Measurements from ENCODE around the gene DISC1. TPM values are rescaled to one million over a fixed set of nuclear protein-coding genes. Genes with fewer than 3 reads are reported as not detected.

DISC1 gene
- total and polyA plus RNA-seq, 2 of the 13 experiments (the other 11 are each of a cell fraction or from before 2014, with no cell fraction given): 4.2 to 4.6 TPM

DNA sequence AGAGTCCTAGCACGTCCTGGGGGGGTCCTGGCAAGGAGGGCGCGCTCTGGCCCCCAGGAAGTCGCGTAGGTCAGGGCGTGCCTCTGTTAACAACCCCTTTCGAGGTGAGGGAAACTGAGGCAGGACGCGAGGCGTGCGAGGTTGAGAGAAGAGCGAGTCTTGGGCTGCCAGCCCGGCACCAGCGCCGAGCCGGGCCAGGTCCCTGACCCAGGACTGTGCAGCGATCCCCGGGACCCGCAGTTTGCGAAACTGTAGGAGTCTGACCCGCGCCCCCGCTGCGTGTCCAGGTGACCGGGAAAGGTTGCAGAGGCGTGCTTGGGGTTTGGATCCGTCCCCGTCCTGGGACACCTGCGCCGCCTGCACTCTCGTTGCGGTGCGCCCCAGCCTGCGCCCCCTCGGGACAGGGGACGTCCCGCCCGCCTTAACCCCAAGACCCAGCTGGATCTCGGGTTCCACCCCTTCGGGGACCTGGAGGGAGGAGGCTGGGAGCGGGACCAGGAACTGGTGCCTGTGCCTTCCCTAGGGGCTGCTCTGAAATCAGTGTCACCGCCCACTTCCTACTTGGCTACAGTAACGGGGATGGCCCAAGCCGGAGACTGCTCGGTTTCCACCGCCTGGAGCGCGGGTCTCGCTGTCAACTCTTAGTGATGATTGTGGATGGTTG, 493 bp downstream of the DISC1 start (continued):
- TF ChIP-seq FOXK1 (CRISPR knock-in tag; IDR thresholded peaks at IDR 0.05; ENCODE audit: borderline replicate concordance, low read depth): no peak
- TF ChIP-seq, protein P1, sequence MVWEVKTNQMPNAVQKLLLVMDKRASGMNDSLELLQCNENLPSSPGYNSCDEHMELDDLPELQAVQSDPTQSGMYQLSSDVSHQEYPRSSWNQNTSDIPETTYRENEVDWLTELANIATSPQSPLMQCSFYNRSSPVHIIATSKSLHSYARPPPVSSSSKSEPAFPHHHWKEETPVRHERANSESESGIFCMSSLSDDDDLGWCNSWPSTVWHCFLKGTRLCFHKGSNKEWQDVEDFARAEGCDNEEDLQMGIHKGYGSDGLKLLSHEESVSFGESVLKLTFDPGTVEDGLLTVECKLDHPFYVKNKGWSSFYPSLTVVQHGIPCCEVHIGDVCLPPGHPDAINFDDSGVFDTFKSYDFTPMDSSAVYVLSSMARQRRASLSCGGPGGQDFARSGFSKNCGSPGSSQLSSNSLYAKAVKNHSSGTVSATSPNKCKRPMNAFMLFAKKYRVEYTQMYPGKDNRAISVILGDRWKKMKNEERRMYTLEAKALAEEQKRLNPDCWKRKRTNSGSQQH (CRISPR knock-in tag; IDR thresholded peaks at IDR 0.05; ENCODE audit: low read depth): no peak
- TF ChIP-seq ZNF207 (IDR thresholded peaks at IDR 0.05; ENCODE audit: borderline replicate concordance): no peak
- no peak for TF ChIP-seq HNRNPL (IDR thresholded peaks at IDR 0.05; ENCODE audit: low read depth, low read length)
- TF ChIP-seq, protein P2, sequence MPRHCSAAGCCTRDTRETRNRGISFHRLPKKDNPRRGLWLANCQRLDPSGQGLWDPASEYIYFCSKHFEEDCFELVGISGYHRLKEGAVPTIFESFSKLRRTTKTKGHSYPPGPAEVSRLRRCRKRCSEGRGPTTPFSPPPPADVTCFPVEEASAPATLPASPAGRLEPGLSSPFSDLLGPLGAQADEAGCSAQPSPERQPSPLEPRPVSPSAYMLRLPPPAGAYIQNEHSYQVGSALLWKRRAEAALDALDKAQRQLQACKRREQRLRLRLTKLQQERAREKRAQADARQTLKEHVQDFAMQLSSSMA (CRISPR knock-in tag; IDR thresholded peaks at IDR 0.05): no peak
- peak; percentile 34; the same call in 1 of the 2 replicates for TF ChIP-seq HIVEP1 (CRISPR knock-in tag; IDR thresholded peaks at IDR 0.05)
- TF ChIP-seq, protein P3, sequence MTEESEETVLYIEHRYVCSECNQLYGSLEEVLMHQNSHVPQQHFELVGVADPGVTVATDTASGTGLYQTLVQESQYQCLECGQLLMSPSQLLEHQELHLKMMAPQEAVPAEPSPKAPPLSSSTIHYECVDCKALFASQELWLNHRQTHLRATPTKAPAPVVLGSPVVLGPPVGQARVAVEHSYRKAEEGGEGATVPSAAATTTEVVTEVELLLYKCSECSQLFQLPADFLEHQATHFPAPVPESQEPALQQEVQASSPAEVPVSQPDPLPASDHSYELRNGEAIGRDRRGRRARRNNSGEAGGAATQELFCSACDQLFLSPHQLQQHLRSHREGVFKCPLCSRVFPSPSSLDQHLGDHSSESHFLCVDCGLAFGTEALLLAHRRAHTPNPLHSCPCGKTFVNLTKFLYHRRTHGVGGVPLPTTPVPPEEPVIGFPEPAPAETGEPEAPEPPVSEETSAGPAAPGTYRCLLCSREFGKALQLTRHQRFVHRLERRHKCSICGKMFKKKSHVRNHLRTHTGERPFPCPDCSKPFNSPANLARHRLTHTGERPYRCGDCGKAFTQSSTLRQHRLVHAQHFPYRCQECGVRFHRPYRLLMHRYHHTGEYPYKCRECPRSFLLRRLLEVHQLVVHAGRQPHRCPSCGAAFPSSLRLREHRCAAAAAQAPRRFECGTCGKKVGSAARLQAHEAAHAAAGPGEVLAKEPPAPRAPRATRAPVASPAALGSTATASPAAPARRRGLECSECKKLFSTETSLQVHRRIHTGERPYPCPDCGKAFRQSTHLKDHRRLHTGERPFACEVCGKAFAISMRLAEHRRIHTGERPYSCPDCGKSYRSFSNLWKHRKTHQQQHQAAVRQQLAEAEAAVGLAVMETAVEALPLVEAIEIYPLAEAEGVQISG (CRISPR knock-in tag; IDR thresholded peaks at IDR 0.05): peak; percentile 35; the same call in 1 of the 2 replicates
- TF ChIP-seq KAT2B (IDR thresholded peaks at IDR 0.05; ENCODE audit: borderline replicate concordance, low read depth, low read length): no peak
- TF ChIP-seq TBP (CRISPR knock-in tag; IDR thresholded peaks at IDR 0.05): no peak
- TF ChIP-seq, protein P4, sequence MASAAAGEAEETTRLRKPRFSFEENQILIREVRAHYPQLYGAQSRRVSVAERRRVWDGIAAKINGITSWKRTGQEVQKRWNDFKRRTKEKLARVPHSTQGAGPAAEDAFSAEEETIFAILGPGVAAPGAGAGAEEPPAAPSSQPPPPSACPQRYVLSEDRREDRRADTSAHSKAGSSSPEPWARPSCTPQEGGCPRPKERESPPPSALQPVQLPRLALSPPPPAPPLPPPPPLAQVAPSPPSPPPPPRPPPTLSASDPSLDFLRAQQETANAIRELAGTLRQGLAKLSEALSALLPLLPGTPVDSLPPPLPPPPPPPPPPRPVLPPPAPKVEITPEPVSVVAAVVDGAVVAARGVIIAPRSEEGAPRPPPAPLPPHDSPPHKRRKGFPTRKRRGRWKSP (CRISPR knock-in tag; IDR thresholded peaks at IDR 0.05): 0 out of 2 replicates have a peak, but pooled peaks have one; percentile 41
- TF ChIP-seq CBX1 (IDR thresholded peaks at IDR 0.05; ENCODE audit: low read depth): no peak
- no peak for TF ChIP-seq HNRNPLL (IDR thresholded peaks at IDR 0.05; ENCODE audit: low read depth, low read length, poor library complexity, severe bottlenecking)
- TF ChIP-seq ZNF10 (CRISPR knock-in tag; IDR thresholded peaks at IDR 0.05; ENCODE audit: borderline replicate concordance, low read depth): no peak
- TF ChIP-seq ZNF224 (CRISPR knock-in tag; IDR thresholded peaks at IDR 0.05): peak; percentile 46; the same call in 1 of the 2 replicates
- TF ChIP-seq, protein P5, sequence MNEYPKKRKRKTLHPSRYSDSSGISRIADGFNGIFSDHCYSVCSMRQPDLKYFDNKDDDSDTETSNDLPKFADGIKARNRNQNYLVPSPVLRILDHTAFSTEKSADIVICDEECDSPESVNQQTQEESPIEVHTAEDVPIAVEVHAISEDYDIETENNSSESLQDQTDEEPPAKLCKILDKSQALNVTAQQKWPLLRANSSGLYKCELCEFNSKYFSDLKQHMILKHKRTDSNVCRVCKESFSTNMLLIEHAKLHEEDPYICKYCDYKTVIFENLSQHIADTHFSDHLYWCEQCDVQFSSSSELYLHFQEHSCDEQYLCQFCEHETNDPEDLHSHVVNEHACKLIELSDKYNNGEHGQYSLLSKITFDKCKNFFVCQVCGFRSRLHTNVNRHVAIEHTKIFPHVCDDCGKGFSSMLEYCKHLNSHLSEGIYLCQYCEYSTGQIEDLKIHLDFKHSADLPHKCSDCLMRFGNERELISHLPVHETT (CRISPR knock-in tag; conservative IDR thresholded peaks at IDR 0.05): no peak
- TF ChIP-seq, protein P6, sequence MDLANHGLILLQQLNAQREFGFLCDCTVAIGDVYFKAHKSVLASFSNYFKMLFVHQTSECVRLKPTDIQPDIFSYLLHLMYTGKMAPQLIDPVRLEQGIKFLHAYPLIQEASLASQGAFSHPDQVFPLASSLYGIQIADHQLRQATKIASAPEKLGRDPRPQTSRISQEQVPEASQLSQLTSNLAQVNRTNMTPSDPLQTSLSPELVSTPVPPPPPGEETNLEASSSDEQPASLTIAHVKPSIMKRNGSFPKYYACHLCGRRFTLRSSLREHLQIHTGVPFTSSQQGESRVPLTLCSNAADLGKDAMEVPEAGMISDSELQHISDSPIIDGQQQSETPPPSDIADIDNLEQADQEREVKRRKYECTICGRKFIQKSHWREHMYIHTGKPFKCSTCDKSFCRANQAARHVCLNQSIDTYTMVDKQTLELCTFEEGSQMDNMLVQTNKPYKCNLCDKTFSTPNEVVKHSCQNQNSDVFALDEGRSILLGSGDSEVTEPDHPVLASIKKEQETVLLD (CRISPR knock-in tag; IDR thresholded peaks at IDR 0.05; ENCODE audit: low read depth): no peak
- no peak for TF ChIP-seq KDM1A (CRISPR knock-in tag; IDR thresholded peaks at IDR 0.05)
- TF ChIP-seq ZNF331 (CRISPR knock-in tag; IDR thresholded peaks at IDR 0.05): no peak
- TF ChIP-seq ZNF788 (CRISPR knock-in tag; IDR thresholded peaks at IDR 0.05; ENCODE audit: borderline replicate concordance): peak; percentile 12; the same call in 1 of the 2 replicates
- 0 out of 2 replicates have a peak, but pooled peaks have one; percentile 48 for TF ChIP-seq CENPT (CRISPR knock-in tag; IDR thresholded peaks at IDR 0.05; ENCODE audit: low read depth)
